NCI-H446 treated with DMSO at 0.1 percent for 48 hours (cell line): ENCODE measurements around the gene IL6ST.
"Not testable (repeated sequence)": the region's sequence is repeated elsewhere in the genome, so short reads cannot be mapped to it uniquely, and the experiment has no call there.

ENCODE experiments used
- DNase-seq: peaks from one replicate; lab custom pipeline; 2025; lab: John Stamatoyannopoulos, UW

The IL6ST gene

GRCh38 chr5:56004874-56005273, 10.1 kb upstream of the IL6ST start:
- DNase-seq, result no peak

GRCh38 chr5:56003679-56004078, 8.9 kb upstream of the IL6ST start:
- DNase-seq, result peak; percentile 45

- DNase-seq, result no peak
Observed at GRCh38 chr5:56003179-56003578, 8.4 kb upstream of the IL6ST start.

- no peak for DNase-seq
Observed at GRCh38 chr5:56002303-56002702, 7.5 kb upstream of the IL6ST start.

- DNase-seq, result not testable (repeated sequence)
Observed at GRCh38 chr5:56000221-56000620, 5.5 kb upstream of the IL6ST start.

- DNase-seq, result no peak
Observed at GRCh38 chr5:55998966-55999365, 4.2 kb upstream of the IL6ST start.

- DNase-seq, result no peak
Observed at GRCh38 chr5:55997742-55998351, 3.1 kb upstream of the IL6ST start.

- DNase-seq, result peak; percentile 80
Observed at GRCh38 chr5:55994998-55995914, 493 bp upstream of the IL6ST start.

- no peak for DNase-seq
Observed at GRCh38 chr5:55993731-55994494, 850 bp downstream of the IL6ST start.

GRCh38 chr5:55993013-55993412, 1.8 kb downstream of the IL6ST start:
- DNase-seq, result no peak

- no peak for DNase-seq
Observed at GRCh38 chr5:55991768-55992486, 2.8 kb downstream of the IL6ST start.

- DNase-seq, result not testable (repeated sequence)
Observed at GRCh38 chr5:55990895-55991294, 3.9 kb downstream of the IL6ST start.

- no peak for DNase-seq
Observed at GRCh38 chr5:55989860-55990259, 4.9 kb downstream of the IL6ST start.

- no peak for DNase-seq
Observed at GRCh38 chr5:55988979-55989638, 5.7 kb downstream of the IL6ST start.

GRCh38 chr5:55988428-55988827, 6.3 kb downstream of the IL6ST start:
- not testable (repeated sequence) for DNase-seq

GRCh38 chr5:55986931-55987330, 7.8 kb downstream of the IL6ST start:
- no peak for DNase-seq

GRCh38 chr5:55985181-55985580, 9.6 kb downstream of the IL6ST start:
- DNase-seq, result no peak

GRCh38 chr5:55983986-55984385, 10.8 kb downstream of the IL6ST start:
- DNase-seq, result no peak

- DNase-seq, result no peak
Observed at GRCh38 chr5:55982957-55983381, 11.8 kb downstream of the IL6ST start.

GRCh38 chr5:55973296-55973695, 21.5 kb downstream of the IL6ST start:
- no peak for DNase-seq

- no peak for DNase-seq
Observed at GRCh38 chr5:55969956-55970355, 24.8 kb downstream of the IL6ST start.
